ENCODE measurements around the gene ATP9A. TPM values are rescaled to one million over a fixed set of nuclear protein-coding genes. Genes with fewer than 3 reads are reported as not detected.
A peak's percentile ranks its signal among the peaks of the same experiment; 100 is the strongest.

ATP9A gene
- total RNA-seq, 1 experiment from 2014 or later, result 18.6 TPM

GRCh38 chr20:51763965-51764602, 4.1 kb downstream of the ATP9A start:
- TF ChIP-seq EZH2 (IDR thresholded peaks at IDR 0.05; ENCODE audit: low read depth), result no peak
- TF ChIP-seq CTCF (conservative IDR thresholded peaks at IDR 0.05), result no peak
- Histone ChIP-seq H3F3A (ENCODE audit: insufficient read depth, low read depth) (peaks cover 40% of the 10 kb centered on the region), H3K27ac (no peak overlapping the region), H2AFZ (no peak overlapping the region), H3K4me1 (replicated peaks; ENCODE audit: insufficient read depth) (peaks cover 21% of the 10 kb centered on the region), H3K4me2 (no peak overlapping the region), H3K4me3 (no peak overlapping the region), H3K27me3 (ENCODE audit: insufficient read depth, low read depth) (no peaks in the 10 kb centered on the region), H3K36me3 (ENCODE audit: low read depth) (no peaks in the 10 kb centered on the region), H4K20me1 (ENCODE audit: insufficient read depth) (no peaks in the 10 kb centered on the region), H3K79me2 (ENCODE audit: low read depth) (peaks cover 30% of the 10 kb centered on the region), H3K9me3 (ENCODE audit: insufficient read depth, low read depth) (no peaks in the 10 kb centered on the region), H3K9me2 (ENCODE audit: insufficient read depth) (no peaks in the 10 kb centered on the region)
- DNase-seq, result no peak
- no TSS peak for BruUV-seq (replicated peaks)
- CTCF ChIA-PET, result interaction anchor here (0.6 kb wide), 1 partner anchor 409 kb away, joined by 3 read pairs; no protein-coding TSS in a partner anchor
- POLR2A ChIA-PET (ENCODE audit: unreplicated experiment), result interaction anchor here (0.6 to 0.7 kb wide), 2 partner anchors 32 to 258 kb away, joined by 4 to 5 read pairs; no protein-coding TSS in a partner anchor
- intact Hi-C loops (cut with micrococcal nuclease; ENCODE audit: unreplicated experiment), result no loop called here

- ChIA-PET CTCF (interaction anchor here (0.6 kb wide), 1 partner anchor 22 kb away, joined by 8 read pairs; no protein-coding TSS in a partner anchor), POLR2A (ENCODE audit: unreplicated experiment) (interaction anchor here (0.7 kb wide), 1 partner anchor 96 kb away, joined by 4 read pairs; no protein-coding TSS in a partner anchor)
- no peaks in the 10 kb centered on the region for H3K9me3 ChIP-seq (ENCODE audit: insufficient read depth, low read depth)
- H3K36me3 ChIP-seq (ENCODE audit: low read depth), result no peaks in the 10 kb centered on the region
- BruUV-seq (replicated peaks), result no TSS peak
- peaks cover 24% of the 10 kb centered on the region for H3K79me2 ChIP-seq (ENCODE audit: low read depth)
- no peaks in the 10 kb centered on the region for H3K9me2 ChIP-seq (ENCODE audit: insufficient read depth)
- peak overlapping the region; percentile 8; the same call in 1 of the 2 replicates for H3K4me2 ChIP-seq
- no peak overlapping the region for H2AFZ ChIP-seq
- peaks cover 13% of the 10 kb centered on the region for H3K4me1 ChIP-seq (replicated peaks; ENCODE audit: insufficient read depth)
- H3F3A ChIP-seq (ENCODE audit: insufficient read depth, low read depth), result peaks cover 31% of the 10 kb centered on the region
- peak in 1 of 2 experiments; percentile 84 for DNase-seq
- H3K27ac ChIP-seq, result 0 out of 2 replicates have a peak overlapping the region, but pooled peaks have one; percentile 2
- intact Hi-C loops (cut with micrococcal nuclease; ENCODE audit: unreplicated experiment), result no loop called here
- no peak overlapping the region for H3K4me3 ChIP-seq
- H3K27me3 ChIP-seq (ENCODE audit: insufficient read depth, low read depth), result no peaks in the 10 kb centered on the region
- no peak for TF ChIP-seq EZH2 (IDR thresholded peaks at IDR 0.05; ENCODE audit: low read depth)
- TF ChIP-seq CTCF (conservative IDR thresholded peaks at IDR 0.05), result no peak
- H4K20me1 ChIP-seq (ENCODE audit: insufficient read depth), result no peaks in the 10 kb centered on the region
These were observed 7.2 kb downstream of the ATP9A start for GRCh38 chr20:51760905-51761546.

GRCh38 chr20:51759769-51760510, 8.2 kb downstream of the ATP9A start:
- CTCF ChIA-PET, result no interaction called here

More at GRCh38 chr20:51759769-51760510, 8.2 kb downstream of the ATP9A start:
- no TSS peak for BruUV-seq (replicated peaks)
- POLR2A ChIA-PET (ENCODE audit: unreplicated experiment), result no interaction called here
- H3K27ac ChIP-seq, result no peak overlapping the region
- peaks cover 21% of the 10 kb centered on the region; the same call in 1 of the 2 replicates for H3F3A ChIP-seq (ENCODE audit: insufficient read depth, low read depth)
- peaks cover 9% of the 10 kb centered on the region for H3K4me1 ChIP-seq (replicated peaks; ENCODE audit: insufficient read depth)
- TF ChIP-seq EZH2 (IDR thresholded peaks at IDR 0.05; ENCODE audit: low read depth) (no peak), CTCF (conservative IDR thresholded peaks at IDR 0.05) (no peak)
- H4K20me1 ChIP-seq (ENCODE audit: insufficient read depth), result no peaks in the 10 kb centered on the region
- H3K4me3 ChIP-seq, result no peak overlapping the region
- no peak for DNase-seq
- H3K27me3 ChIP-seq (ENCODE audit: insufficient read depth, low read depth), result no peaks in the 10 kb centered on the region
- H2AFZ ChIP-seq, result no peak overlapping the region
- H3K9me2 ChIP-seq (ENCODE audit: insufficient read depth), result no peaks in the 10 kb centered on the region
- H3K79me2 ChIP-seq (ENCODE audit: low read depth), result peaks cover 23% of the 10 kb centered on the region
- intact Hi-C loops (cut with micrococcal nuclease; ENCODE audit: unreplicated experiment), result no loop called here
- H3K9me3 ChIP-seq (ENCODE audit: insufficient read depth, low read depth), result no peaks in the 10 kb centered on the region
- H3K4me2 ChIP-seq, result no peak overlapping the region
- H3K36me3 ChIP-seq (ENCODE audit: low read depth), result no peaks in the 10 kb centered on the region
